A673 (cell line): ENCODE measurements around the gene SBSN.

Experiments used
- EZH2 ChIP-seq: fragments of 200-600 bp; sonication (generic); IDR thresholded peaks from 2 replicates; pipeline ENCODE4 v1.6.1; 2017; ENCODE audit warnings: borderline replicate concordance, low read depth, mild to moderate bottlenecking, mixed read lengths, antibody characterized with exemption, low read length; ENCODE audit not compliant: poor library complexity, severe bottlenecking
- TF ChIP-seq, protein P1 (sequence below): fragments of 300-800, 200-600 bp; sonication (generic); conservative IDR thresholded peaks from 2 replicates; pipeline ENCODE4 v1.5.1; 2017; ENCODE audit warnings: low read depth, mild to moderate bottlenecking, antibody characterized with exemption, low read length, moderate library complexity, mixed read lengths

DNA sequence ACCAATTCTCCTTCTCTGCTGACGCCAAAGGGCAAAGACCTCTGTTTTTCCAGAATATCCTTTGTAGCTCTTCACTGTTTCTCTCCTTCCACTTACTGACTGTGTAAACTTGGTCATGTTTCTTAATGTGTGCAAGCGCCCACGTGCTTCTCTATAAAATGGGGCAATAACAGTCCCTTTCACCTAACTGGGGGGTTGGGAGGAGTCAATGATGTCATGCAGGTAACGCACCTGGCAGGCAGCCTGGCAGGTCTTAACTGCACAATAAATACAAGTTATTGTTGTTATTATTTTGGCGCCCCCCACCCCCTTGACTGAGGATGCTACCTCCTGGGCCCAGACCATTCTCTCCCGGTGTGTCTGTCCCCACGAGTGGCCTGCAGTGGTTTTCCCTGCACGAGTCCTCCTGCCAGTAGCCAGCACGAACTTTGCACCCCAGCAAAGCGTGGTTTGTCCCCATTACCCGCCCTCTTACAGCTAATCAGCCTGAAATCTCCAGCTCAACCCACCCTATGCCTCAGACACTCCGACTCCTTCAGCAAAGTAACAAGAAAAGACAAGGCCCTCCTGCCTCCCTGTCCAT is 5.3 kb downstream of the SBSN start:
- TF ChIP-seq EZH2: no peak
- TF ChIP-seq, protein P1, sequence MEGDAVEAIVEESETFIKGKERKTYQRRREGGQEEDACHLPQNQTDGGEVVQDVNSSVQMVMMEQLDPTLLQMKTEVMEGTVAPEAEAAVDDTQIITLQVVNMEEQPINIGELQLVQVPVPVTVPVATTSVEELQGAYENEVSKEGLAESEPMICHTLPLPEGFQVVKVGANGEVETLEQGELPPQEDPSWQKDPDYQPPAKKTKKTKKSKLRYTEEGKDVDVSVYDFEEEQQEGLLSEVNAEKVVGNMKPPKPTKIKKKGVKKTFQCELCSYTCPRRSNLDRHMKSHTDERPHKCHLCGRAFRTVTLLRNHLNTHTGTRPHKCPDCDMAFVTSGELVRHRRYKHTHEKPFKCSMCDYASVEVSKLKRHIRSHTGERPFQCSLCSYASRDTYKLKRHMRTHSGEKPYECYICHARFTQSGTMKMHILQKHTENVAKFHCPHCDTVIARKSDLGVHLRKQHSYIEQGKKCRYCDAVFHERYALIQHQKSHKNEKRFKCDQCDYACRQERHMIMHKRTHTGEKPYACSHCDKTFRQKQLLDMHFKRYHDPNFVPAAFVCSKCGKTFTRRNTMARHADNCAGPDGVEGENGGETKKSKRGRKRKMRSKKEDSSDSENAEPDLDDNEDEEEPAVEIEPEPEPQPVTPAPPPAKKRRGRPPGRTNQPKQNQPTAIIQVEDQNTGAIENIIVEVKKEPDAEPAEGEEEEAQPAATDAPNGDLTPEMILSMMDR: no peak
